A549 (cell line): ENCODE measurements around the gene VDAC2.

Experiments used
- BHLHE40 ChIP-seq: IDR thresholded peaks from 2 replicates; pipeline ENCODE4 v1.6.1; 2012; ENCODE audit warnings: low read depth, low read length, inconsistent platforms
- EP300 ChIP-seq, 2 experiments: fragments of >200 bp; sonication (Bioruptor Twin); formaldehyde crosslinking; IDR thresholded peaks; 2 replicates in 1 of 2; 3 replicates in 1 of 2; pipeline ENCODE4 v1.6.1; 2016 to 2017
- ESRRA ChIP-seq: fragments of 150-350 bp; IDR thresholded peaks from 2 replicates; pipeline ENCODE4 v1.6.1; 2014; ENCODE audit warnings: mild to moderate bottlenecking, low read length, borderline replicate concordance
- GATA3 ChIP-seq: IDR thresholded peaks from 2 replicates; pipeline ENCODE4 v1.6.1; 2012; ENCODE audit warnings: borderline replicate concordance
- MYC ChIP-seq: IDR thresholded peaks from 2 replicates; pipeline ENCODE4 v1.6.1; 2012; ENCODE audit warnings: mild to moderate bottlenecking, inconsistent platforms, low read length, improper control_type of control experiment, borderline replicate concordance
- POLR2A ChIP-seq: IDR thresholded peaks from 2 replicates; pipeline ENCODE4 v1.6.1; 2012; ENCODE audit warnings: mild to moderate bottlenecking, low read length
- RAD21 ChIP-seq, 2 experiments: fragments of >200 bp in 1 of 2; sonication (Bioruptor Twin) in 1 of 2; formaldehyde crosslinking in 1 of 2; IDR thresholded peaks in 1 of 2; conservative IDR thresholded peaks in 1 of 2; 2 replicates in 1 of 2; 3 replicates in 1 of 2; pipeline ENCODE4 v1.6.1; 2012 to 2018; ENCODE audit warnings: inconsistent platforms in 1 of 2
- TF ChIP-seq, protein P1 (sequence below): fragments of >200 bp; sonication (Bioruptor Twin); formaldehyde crosslinking; IDR thresholded peaks from 3 replicates; pipeline ENCODE4 v1.5.1; 2016
- TF ChIP-seq, protein P2 (sequence below): fragments of 200-600 bp; sonication (generic); IDR thresholded peaks from 2 replicates; pipeline ENCODE4 v1.6.1; 2016; ENCODE audit warnings: antibody characterized with exemption, mild to moderate bottlenecking, moderate library complexity
- TF ChIP-seq, protein P3 (sequence below): IDR thresholded peaks from 2 replicates; pipeline ENCODE4 v1.6.1; 2012

DNA sequence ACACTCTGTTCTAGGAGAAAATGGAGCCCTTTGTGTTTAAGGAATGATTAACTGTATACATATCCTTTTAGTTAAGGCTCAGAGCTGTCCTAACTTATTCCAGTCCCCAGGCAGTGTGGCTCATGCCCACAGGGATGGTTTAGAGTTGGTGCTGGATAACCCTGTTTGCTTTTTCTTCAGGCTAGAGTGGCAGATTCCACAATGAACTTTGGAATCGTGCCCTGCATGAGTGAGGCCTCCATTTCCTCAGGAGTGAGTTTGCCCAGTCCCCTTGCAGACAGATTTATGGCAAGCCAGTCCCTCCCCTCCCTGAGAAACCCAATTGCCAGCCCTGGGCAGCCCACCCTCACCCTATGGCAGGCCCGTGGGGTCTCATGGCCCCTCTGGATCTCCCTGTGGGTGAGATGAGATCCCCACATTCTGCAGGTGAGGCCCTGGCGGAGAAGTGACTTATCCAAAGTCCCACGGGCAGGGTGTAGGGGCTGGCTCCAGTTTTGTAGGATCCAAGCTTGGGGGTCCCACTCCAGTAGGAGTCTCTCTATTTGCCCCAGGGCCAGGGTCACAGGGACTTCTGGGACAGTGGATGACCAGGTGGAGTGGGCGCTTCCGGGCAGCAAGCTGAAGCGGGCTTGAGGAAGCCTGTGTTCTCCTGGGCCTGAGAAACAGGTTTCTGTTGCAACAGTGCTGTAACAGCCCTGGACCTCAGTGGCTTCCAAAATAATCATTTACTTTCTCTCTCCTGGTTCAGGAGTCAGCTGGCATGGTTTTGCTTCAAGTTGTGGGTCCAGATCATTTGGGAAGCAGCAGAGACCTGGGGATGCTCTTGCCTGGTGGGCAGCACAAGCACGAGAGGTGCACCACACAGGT, 34.1 kb downstream of the VDAC2 start:
- TF ChIP-seq, protein P1, sequence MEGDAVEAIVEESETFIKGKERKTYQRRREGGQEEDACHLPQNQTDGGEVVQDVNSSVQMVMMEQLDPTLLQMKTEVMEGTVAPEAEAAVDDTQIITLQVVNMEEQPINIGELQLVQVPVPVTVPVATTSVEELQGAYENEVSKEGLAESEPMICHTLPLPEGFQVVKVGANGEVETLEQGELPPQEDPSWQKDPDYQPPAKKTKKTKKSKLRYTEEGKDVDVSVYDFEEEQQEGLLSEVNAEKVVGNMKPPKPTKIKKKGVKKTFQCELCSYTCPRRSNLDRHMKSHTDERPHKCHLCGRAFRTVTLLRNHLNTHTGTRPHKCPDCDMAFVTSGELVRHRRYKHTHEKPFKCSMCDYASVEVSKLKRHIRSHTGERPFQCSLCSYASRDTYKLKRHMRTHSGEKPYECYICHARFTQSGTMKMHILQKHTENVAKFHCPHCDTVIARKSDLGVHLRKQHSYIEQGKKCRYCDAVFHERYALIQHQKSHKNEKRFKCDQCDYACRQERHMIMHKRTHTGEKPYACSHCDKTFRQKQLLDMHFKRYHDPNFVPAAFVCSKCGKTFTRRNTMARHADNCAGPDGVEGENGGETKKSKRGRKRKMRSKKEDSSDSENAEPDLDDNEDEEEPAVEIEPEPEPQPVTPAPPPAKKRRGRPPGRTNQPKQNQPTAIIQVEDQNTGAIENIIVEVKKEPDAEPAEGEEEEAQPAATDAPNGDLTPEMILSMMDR, result no peak
- no peak for TF ChIP-seq ESRRA
- TF ChIP-seq POLR2A, result no peak
- TF ChIP-seq, protein P2, sequence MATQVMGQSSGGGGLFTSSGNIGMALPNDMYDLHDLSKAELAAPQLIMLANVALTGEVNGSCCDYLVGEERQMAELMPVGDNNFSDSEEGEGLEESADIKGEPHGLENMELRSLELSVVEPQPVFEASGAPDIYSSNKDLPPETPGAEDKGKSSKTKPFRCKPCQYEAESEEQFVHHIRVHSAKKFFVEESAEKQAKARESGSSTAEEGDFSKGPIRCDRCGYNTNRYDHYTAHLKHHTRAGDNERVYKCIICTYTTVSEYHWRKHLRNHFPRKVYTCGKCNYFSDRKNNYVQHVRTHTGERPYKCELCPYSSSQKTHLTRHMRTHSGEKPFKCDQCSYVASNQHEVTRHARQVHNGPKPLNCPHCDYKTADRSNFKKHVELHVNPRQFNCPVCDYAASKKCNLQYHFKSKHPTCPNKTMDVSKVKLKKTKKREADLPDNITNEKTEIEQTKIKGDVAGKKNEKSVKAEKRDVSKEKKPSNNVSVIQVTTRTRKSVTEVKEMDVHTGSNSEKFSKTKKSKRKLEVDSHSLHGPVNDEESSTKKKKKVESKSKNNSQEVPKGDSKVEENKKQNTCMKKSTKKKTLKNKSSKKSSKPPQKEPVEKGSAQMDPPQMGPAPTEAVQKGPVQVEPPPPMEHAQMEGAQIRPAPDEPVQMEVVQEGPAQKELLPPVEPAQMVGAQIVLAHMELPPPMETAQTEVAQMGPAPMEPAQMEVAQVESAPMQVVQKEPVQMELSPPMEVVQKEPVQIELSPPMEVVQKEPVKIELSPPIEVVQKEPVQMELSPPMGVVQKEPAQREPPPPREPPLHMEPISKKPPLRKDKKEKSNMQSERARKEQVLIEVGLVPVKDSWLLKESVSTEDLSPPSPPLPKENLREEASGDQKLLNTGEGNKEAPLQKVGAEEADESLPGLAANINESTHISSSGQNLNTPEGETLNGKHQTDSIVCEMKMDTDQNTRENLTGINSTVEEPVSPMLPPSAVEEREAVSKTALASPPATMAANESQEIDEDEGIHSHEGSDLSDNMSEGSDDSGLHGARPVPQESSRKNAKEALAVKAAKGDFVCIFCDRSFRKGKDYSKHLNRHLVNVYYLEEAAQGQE, result no peak
- no peak for TF ChIP-seq RAD21 (conservative IDR thresholded peaks at IDR 0.05 in 1 of 2, IDR thresholded peaks at IDR 0.05 in 1 of 2)
- no peak for TF ChIP-seq EP300 (IDR thresholded peaks at IDR 0.05)
- TF ChIP-seq, protein P3, sequence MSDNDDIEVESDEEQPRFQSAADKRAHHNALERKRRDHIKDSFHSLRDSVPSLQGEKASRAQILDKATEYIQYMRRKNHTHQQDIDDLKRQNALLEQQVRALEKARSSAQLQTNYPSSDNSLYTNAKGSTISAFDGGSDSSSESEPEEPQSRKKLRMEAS, result no peak
- no peak for TF ChIP-seq BHLHE40
- no peak for TF ChIP-seq MYC
- no peak for TF ChIP-seq GATA3
